Measurements from ENCODE around the gene CASP7. TPM values are rescaled to one million over a fixed set of nuclear protein-coding genes. Genes with fewer than 3 reads are reported as not detected.

The CASP7 gene
- total RNA-seq, 1 donor from 2014 or later = 71.8 TPM

DNA sequence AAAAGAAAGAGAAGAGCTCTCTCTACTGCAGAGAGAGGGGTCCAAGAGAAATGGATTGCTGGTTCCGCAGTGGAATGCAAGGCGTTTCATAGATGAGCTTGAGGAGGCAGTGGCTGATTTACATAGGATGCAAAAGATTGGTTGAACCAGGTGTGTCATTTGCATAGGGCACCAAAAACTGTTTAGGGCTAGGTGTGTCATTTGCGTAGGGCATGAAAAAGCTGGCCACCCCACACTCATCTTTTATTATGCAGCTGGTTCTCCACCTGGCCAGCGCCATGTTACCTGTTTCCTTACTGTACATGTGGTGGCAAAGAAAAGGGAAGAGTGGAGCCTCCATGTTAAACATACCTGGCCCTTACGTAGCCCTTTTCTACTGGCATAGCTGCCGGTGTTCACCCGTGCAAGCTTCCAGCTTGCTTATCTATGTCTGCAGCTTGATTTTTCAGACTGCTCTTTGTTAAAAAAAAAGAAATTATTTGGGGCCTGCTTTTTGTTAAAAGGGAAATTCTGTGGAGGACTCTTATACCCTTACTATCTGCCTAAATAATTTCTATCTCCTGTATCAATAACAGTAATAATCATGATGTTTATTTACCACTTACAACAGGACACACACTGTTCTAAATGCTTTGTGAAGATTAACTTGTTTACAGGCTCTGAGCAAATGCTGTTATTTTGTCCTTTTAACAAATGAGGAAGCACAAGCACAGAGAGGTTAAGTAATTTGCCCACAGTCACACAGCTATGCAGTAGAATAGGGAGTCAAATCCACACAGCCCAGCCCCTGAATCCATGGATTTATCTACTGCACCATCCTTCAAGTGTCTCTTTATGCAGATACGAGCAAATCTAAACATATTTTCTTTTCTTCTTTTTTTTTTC, 33.3 kb downstream of the CASP7 start:
- DNase-seq = no peak

- no peak for DNase-seq
Measured at GRCh38 chr10:113713640-113713982, 33.9 kb downstream of the CASP7 start.

- no peak for DNase-seq
Measured at GRCh38 chr10:113716109-113716910, 36.6 kb downstream of the CASP7 start.

DNA sequence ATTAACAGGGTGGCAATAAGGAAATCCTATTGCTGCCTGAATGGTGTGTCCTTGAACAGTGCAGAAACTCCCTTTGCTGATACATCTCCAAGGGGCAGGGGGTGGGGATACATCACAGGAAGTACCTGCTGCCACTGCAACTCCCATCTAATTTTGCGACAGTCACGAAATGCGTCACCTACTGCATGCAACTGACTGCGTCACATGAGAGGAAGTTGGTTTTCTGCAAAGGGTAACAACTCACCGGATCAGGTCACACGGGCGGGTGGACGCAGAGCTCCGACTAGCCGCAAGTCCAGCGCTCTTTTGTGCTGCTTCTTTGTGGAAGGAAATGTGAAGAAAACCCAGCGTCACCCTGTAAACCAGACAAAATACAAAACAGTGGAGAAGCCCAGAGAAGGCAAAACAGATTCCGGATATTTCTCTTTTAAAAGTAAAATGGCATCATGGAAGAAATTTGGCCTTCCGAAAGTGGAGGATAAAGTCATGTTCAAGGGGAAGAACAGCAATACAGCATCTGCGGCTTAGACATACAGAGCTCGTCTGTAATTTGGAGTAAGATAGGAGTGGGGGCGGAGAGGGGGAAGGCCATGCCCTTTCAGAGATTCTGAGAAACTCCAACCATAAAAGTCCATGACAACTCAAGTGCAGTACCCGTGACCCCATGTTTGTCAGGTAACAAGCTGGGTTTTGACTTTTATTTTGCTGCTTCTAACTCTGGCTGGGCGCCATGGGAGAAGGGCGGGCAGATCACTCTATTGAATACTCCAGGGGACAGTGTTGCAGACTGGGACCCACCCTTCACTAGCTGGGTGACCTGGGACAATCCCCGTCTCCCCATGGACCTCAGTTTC, 39.5 kb downstream of the CASP7 start:
- no peak for DNase-seq

DNA sequence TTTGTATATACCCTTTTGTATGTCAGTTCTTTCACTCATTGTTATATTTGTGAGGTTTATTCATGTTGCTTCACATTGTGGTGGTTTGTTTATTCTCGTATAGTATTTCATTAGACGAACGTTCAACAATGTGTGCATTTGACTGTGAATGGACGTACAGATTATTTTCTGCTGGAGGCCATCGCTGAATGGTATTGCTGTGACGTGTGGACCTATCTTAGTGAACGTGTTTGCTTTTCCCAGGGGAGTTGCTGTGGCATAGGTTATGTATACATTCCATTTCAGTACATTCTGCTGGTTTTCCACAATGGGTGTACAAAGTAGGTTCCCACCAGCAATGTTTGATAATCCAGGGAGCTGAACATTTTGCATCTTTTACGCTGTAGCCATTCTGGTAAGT, 40.7 kb downstream of the CASP7 start:
- no peak for DNase-seq

DNA sequence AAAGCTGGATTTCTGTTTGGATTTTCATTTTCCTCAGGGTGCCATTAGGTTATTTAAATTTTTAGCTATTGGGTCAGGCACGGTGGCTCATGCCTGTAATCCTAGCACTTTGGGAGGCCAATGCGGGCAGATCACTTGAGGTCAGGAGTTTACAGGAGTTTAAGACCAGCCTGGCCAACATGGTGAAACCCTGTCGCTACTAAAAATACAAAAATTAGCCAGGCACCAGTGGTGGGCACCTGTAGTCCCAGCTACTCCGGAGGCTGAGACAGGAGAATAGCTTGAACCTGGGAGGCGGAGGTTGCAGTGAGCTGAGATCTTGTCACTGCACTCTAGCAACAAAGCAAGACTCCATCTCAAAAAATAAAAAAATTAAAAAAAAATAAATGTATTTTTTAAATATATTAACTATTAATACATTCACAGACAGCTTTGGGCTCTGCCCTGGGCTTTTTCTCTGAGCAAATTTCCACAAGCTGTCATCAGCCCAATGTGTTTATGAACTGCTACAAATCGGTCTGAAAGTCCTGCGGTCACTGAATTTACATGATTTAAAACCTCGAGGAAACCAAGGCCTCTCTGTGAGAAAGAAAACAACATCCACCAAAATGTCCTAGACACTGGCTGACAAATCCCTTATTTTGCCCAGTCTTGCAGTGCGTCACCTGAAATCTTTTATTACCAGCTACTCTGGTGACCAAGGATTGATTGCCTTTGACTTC, 52.6 kb downstream of the CASP7 start:
- no peak for DNase-seq

- no peak for DNase-seq
Measured at GRCh38 chr10:113732966-113733365, 53.3 kb downstream of the CASP7 start.

DNA sequence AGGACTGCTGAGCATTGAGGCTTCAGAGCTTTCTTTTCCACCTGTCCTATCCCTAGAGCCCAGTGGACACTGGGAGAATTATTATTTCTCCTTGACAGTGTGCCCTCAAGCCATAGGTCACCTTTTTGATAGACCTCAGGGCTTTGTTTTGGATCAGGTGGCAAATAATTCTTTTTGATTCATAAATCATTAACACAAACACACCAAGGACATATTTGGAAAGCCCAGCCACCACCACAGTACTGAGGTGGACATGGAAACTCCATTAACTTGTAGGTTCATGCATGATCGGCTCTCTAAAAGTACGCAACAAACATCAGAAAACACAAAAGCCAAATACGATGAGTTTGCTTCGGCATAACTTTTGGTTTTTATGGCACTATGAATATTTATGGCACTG, 53.9 kb downstream of the CASP7 start:
- no peak for DNase-seq

DNA sequence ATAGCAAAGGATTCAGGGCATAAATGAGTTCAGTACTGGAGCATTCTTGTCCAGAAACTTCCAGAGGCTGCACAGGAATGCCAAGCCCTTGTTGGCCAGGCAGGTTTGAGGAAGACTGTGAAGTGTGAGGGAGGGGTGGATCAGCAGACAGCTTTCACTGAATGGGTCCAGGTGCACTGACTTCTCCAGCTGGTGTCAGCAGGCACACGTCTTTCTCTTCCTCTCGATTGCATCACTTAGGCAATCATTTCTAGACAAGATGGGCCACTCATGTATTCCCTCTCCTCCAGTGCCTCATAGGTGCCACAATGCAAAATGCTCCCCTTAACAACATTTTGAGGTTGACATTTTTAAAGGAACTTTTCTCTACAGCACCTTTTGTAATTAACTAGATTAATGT, 56.2 kb downstream of the CASP7 start:
- no peak for DNase-seq

DNA sequence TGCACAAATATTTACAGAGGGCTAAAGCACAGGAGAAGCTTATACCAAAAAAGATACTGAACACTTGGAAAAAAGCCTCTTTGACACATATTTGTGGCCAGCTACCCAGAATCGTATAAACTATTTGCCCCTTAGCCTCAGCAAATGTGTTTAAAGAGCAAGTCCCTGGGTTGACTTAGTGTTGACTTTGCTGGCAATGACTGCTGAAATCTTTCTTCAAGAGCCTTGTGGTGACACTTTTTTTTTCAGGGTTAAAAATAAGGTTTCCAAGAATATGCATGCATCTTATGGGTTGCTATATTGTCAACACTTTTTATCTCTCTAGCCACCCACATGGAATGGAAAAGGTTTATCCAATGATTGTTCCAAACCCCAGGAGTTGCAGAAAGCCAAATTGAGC, 56.9 kb downstream of the CASP7 start:
- DNase-seq = no peak

DNA sequence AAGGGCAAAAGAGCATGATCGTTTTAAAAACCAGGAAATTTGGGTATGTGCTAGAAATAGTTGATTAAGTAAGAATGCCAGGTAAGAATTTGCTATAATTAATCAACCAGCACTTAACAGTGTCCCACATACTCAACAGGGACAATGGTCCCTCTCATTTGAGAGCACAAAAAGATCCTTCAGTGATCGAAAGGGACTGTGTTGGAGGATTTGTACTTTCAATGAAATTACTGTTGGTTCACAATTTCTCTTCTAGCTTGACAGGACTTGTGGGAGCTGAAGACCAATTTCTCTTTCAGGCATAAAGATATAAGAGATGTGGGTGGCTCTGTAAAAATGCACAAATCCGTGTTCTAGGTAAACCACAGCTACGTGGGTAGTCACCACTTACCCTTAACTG, 59.3 kb downstream of the CASP7 start:
- DNase-seq = no peak

DNA sequence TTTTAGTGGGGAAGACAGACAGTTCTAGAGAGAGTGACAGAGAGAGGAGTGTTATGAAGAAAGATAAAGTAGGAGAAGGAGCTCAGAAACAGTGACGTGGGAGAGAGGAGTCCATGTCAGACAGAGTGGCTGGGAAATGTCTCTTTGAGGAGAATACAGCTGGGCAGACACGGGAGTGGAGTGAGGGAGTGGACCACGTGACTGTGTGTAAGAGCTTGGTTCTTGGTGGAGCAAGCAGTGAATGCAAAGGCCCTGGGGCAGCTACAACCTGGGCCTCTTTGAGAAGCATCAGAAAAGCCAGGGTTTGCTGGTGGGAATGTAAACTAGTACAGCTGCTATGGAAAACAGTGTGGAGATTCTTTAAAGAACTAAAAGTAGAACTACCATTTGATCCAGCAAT, 59.9 kb downstream of the CASP7 start:
- DNase-seq = no peak

GRCh38 chr10:113740850-113741249, 61.1 kb downstream of the CASP7 start:
- DNase-seq = no peak

DNA sequence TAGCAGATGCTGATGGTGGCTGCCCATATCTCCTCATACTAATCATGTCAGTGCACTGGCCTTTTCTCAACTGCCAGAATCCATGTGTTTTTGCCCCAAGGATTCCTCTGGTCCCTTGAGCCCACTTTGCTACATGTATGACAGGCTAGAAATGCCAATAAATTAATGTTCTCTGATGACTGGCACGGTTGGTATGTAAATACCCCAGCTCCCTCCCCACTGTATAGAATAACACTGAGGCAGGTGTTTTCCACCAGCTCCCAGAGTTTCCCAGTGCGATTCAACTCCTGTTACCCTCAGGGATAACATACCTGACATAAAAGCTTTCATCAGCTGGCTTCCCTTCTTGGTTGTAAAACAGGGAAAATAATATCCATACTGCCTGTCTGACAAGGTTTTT, 62.8 kb downstream of the CASP7 start:
- DNase-seq = no peak

GRCh38 chr10:113743594-113743993, 63.9 kb downstream of the CASP7 start:
- no peak for DNase-seq

- no peak for DNase-seq
Measured at GRCh38 chr10:113745374-113745773, 65.7 kb downstream of the CASP7 start.

- DNase-seq = no peak
Measured at GRCh38 chr10:113746217-113746957, 66.7 kb downstream of the CASP7 start.

DNA sequence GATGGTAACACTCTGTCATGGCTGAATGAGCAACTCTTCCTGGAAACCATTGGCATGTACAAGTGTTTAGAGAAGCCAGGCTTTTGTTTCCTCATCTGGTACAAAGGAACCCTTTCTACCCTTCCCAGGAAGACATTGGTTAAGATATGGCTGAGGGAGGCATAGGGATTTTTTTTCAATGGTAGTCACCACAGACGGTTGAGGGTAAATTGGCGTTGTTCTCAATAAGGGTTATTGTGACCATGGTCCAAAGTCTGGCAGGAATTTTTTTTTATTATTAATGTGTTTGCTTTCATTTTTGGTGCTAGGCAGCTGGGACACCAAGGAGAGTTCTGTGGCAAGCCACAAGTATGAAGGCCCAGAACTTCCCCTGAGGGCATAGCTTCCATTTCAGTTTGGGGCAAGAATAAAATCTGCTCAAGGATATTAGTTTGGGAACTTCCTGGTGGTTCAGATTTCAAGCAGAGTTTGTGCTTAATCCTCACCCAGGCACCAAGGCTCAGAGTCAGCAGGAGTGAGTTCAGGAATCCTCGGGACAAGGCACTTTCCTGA, 71.5 kb downstream of the CASP7 start, which contains the start of gene PLEKHS1:
Gene PLEKHS1 (plus strand): TSS at position 502 of the 552 bp plus-strand sequence. CDS start 3,596 bp downstream, outside the sequence.
- no peak for DNase-seq

- DNase-seq = no peak
Measured at GRCh38 chr10:113752553-113752952, 72.8 kb downstream of the CASP7 start.

DNA sequence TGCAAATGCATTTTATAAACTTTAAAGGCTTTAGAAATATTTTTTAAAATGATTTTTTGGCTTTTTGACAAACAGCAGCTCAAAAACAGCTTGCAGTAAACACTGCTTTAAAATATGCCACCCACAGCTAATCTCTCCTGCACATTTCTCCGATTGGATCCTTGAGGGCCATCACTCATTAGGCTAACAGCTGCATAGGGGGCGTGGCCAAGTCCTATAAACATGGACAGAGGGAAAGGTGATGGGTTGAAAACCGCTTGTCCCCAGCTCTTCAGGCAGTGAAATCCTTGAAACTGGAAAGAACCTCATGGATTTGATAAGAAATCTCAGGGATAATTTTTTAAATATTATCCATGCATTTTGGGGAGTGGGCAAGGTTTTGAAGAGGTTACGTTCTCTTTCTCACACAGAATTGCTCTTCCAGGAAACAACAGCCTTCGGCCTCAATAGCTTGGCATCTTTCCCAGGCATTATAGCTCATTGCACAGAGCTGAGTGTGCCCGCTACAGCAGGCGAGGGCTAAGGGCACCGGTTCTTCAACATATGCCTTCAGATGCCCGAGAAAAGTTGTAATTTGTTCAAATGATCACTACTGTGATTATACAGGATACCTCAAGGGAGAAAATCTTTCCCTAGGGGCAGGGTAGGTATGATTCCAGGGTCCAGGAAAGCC, 73.4 kb downstream of the CASP7 start:
- peak; percentile 72 for DNase-seq

DNA sequence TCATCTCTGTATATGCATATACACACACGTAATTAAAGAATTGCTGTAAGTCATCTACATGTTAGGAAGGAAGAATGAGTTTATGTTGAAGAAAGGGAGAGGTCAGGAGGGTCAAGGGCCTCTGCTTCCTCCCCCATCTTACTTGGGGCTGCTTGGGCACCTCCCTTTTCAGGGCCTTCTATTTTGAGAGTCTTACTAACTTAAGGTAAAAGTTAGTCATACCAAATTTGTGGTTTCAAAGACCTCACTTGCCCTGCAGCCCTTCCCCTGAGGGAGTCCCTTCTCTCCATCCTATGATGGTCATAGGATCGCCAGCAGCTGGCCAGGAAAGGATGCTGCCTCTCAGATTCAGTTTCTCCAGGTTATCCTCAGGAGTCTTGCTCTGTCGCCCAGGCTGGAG, 74.4 kb downstream of the CASP7 start:
- DNase-seq = no peak

Data from dermis blood vessel endothelial cell (primary cell).